DMS114 treated with DMSO at 0.1 percent for 48 hours (cell line): Measurements from ENCODE around the gene TRAPPC2B.
"Not testable (repeated sequence)": the region's sequence is repeated elsewhere in the genome, so short reads cannot be mapped to it uniquely, and the experiment has no call there.

Experiments
- DNase-seq: peaks from one replicate; lab custom pipeline; 2025; ENCODE audit not compliant: unreplicated experiment; lab: John Stamatoyannopoulos, UW

The TRAPPC2B gene

DNA sequence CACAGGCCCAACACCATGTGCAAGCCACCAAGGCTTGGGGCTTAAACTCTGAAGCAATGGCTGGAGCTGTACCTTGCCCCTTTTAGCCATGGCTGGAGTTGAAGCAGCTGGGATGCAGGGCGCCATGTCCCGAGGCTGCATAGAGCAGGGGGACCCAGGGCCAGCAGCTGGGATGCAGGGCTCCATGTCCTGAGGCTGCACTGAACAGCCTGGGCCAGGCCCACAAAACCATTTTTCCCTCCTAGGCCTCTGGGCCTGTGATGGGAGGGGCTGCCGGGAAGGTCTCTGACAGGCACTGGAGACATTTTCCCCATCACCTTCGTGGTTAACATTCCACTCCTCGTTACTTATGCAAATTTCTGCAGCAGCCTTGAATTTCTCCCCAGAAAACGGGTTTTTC lies 10.8 kb downstream of the TRAPPC2B start:
- DNase-seq: no peak

DNA sequence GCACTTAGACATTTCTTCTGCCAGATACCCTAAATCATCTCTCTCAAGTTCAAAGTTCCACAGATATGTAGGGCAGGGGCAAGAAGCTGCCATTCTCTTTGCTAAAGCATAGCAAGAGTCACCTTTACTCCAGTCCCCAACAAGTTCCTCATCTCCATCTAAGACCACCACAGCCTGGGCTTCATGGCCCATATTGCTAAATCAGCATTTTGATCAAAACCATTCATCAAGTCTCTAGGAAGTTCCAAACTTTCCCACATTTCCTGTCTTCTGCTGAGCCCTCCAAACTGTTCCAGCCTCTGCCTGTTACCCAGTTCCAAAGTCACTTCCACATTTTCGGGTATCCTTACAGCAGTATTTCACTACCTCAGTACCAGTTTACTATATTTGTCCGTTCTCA lies 11.3 kb downstream of the TRAPPC2B start:
- not testable (repeated sequence) for DNase-seq

- DNase-seq: no peak
These were observed 12.8 kb downstream of the TRAPPC2B start for GRCh38 chr19:57376151-57376550.

- DNase-seq: no peak
These were observed 14.3 kb downstream of the TRAPPC2B start for GRCh38 chr19:57377498-57378146.

- DNase-seq: no peak
These were observed 17.6 kb downstream of the TRAPPC2B start for GRCh38 chr19:57380923-57381322.

GRCh38 chr19:57382806-57383488 lies 19.6 kb downstream of the TRAPPC2B start:
- no peak for DNase-seq

GRCh38 chr19:57389194-57389729 lies 25.9 kb downstream of the TRAPPC2B start:
- DNase-seq: no peak

DNA sequence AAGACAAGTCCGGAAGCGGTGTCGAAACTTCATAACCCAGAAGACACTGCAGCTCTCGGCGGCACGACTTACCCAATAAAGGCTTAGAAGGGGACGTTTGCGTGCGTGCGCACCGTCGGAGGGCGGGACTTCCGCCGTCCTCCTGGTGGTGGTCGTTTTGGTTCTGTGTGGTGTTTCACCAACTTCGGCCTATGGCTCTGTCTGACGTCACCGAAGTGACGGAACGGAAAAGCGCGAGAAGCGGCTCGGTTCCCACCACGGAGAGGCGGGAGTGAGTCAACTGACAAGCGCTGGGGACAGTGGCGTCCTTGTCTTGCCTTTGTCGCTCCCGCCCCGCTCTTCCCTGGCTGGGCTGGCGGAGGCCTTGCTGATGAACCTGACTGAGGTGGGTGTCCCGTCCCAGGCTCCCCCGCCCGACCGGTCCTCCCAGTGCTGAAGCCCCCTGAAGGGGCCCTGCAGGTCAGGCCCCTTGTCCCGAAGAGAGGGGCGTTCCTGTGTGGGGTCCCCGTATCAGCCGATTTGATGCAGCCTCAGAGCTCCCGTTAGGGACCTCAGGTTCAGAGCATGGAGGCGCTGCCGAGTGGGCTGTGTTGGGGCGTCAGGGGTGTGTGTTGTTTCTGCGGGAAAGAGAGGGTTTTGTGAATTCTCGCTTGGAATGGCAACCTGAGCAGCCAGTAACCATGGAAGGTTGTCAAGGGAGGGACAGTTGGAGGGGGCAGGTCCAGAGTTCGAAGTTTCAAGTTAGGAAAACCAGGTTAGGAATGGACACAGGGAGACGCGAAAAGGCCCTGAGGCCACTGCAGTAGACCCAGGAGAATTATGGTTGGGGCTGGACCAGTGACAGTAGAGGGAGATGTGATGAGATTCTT lies 26.6 kb downstream of the TRAPPC2B start, which contains the start of gene ZNF548:
TSS of gene ZNF548 (plus strand) at position 125 of the 869 bp plus-strand sequence. CDS start at position 371, 246 bp downstream.
- peak; percentile 99 for DNase-seq

- no peak for DNase-seq
These were observed 32.4 kb downstream of the TRAPPC2B start for GRCh38 chr19:57395710-57396109.

DNA sequence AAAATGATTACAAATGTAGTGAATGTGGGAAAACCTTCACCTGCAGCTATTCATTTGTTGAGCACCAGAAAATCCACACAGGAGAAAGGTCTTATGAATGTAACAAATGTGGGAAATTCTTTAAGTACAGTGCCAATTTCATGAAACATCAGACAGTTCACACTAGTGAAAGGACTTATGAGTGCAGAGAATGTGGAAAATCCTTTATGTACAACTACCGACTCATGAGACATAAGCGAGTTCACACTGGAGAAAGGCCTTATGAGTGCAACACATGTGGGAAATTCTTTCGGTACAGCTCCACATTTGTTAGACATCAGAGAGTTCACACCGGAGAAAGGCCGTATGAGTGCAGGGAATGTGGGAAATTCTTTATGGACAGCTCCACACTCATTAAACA lies 35.5 kb downstream of the TRAPPC2B start:
- no peak for DNase-seq

- no peak for DNase-seq
These were observed 40.6 kb downstream of the TRAPPC2B start for GRCh38 chr19:57403737-57404563.

GRCh38 chr19:57406516-57407123 lies 43.3 kb downstream of the TRAPPC2B start:
- peak; percentile 15 for DNase-seq

GRCh38 chr19:57410877-57411671 lies 47.7 kb downstream of the TRAPPC2B start, which contains the start of gene ZNF17:
Gene ZNF17 (plus strand): TSS chr19:57411161. CDS start chr19:57413616, 2,455 bp downstream.
- DNase-seq: peak; percentile 96
